MG63 (cell line): ENCODE measurements around the gene CELF1. TPM values are rescaled to one million over a fixed set of nuclear protein-coding genes. Genes with fewer than 3 reads are reported as not detected.
A peak's percentile ranks its signal among the peaks of the same experiment; 100 is the strongest.
"Not testable (repeated sequence)": the region's sequence is repeated elsewhere in the genome, so short reads cannot be mapped to it uniquely, and the experiment has no call there.

Experiments used
- DNase-seq: peaks from one replicate; pipeline ENCODE4 v3.0.0-alpha.2; 2020
- H3K27me3 ChIP-seq: fragments of 250-450 bp; sonication (Bioruptor Pico); 2 replicates; pipeline ENCODE4 v1.5.1; 2020; ENCODE audit warnings: mild to moderate bottlenecking, moderate library complexity
- H3K36me3 ChIP-seq: fragments of 250-450 bp; sonication (Bioruptor Pico); 2 replicates; pipeline ENCODE4 v1.5.1; 2020; ENCODE audit warnings: mild to moderate bottlenecking, moderate library complexity
- H3K4me3 ChIP-seq: fragments of 250-450 bp; sonication (Bioruptor Pico); 2 replicates; pipeline ENCODE4 v1.5.1; 2020; ENCODE audit warnings: mild to moderate bottlenecking, moderate library complexity
- H3K9me3 ChIP-seq: fragments of 250-450 bp; sonication (Bioruptor Pico); 2 replicates; pipeline ENCODE4 v1.5.1; 2020; ENCODE audit warnings: mild to moderate bottlenecking, moderate library complexity
- total RNA-seq: library from RNA; depleted of rRNA; stranded (reverse); fragments of >200 nt; shearing (Covaris generic); gene quantifications from 2 replicates; pipeline ENCODE4 v1.2.3, GENCODE V29; 2014; ENCODE audit warnings: low replicate concordance

The CELF1 gene
- total RNA-seq, 1 experiment from 2014 or later: 86.9 TPM

DNA sequence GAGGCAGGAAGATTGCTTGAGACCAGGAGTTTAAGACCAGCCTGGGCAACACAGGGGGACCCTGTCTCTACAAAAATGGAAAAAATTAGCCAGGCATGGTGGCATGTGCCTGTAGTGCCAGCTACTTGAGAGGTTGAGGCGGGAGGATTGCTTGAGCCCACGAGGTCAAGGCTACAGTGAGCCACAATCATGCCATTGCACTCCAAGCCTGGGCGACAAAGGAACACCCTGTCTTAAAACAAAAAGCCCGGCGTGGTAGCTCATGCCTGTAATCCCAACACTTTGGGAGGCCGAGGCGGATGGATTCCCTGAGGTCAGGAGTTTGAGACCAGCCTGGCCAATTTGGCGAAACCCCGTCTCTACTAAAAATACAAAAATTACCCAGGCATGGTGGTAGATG is 22.2 kb downstream of the CELF1 start:
- not testable (repeated sequence) for DNase-seq, H3K27me3 ChIP-seq

GRCh38 chr11:47529951-47530350 is 23.0 kb downstream of the CELF1 start:
- no peak for DNase-seq
- Histone ChIP-seq H3K9me3 (no peaks in the 10 kb centered on the region), H3K27me3 (no peaks in the 10 kb centered on the region), H3K36me3 (peaks cover 23% of the 10 kb centered on the region), H3K4me3 (no peak overlapping the region)

More for the DNA sequence above, 22.2 kb downstream of the CELF1 start:
- peaks cover 24% of the 10 kb centered on the region for H3K36me3 ChIP-seq
- not testable (repeated sequence) for H3K4me3 ChIP-seq, H3K9me3 ChIP-seq

GRCh38 chr11:47527186-47527585 is 25.7 kb downstream of the CELF1 start:
- H3K4me3 ChIP-seq: no peak overlapping the region
- H3K36me3 ChIP-seq: peaks cover 21% of the 10 kb centered on the region
- no peaks in the 10 kb centered on the region for H3K27me3 ChIP-seq
- DNase-seq: no peak
- no peaks in the 10 kb centered on the region for H3K9me3 ChIP-seq

GRCh38 chr11:47526032-47526431 is 26.9 kb downstream of the CELF1 start:
- H3K27me3 ChIP-seq, H3K9me3 ChIP-seq, DNase-seq, H3K4me3 ChIP-seq: not testable (repeated sequence)
- peaks cover 18% of the 10 kb centered on the region for H3K36me3 ChIP-seq

- no peaks in the 10 kb centered on the region for H3K9me3 ChIP-seq
- no peak overlapping the region for H3K4me3 ChIP-seq
- H3K27me3 ChIP-seq: no peaks in the 10 kb centered on the region
- H3K36me3 ChIP-seq: peaks cover 23% of the 10 kb centered on the region
- DNase-seq: no peak
These were observed 28.5 kb downstream of the CELF1 start for GRCh38 chr11:47524291-47524874.

DNA sequence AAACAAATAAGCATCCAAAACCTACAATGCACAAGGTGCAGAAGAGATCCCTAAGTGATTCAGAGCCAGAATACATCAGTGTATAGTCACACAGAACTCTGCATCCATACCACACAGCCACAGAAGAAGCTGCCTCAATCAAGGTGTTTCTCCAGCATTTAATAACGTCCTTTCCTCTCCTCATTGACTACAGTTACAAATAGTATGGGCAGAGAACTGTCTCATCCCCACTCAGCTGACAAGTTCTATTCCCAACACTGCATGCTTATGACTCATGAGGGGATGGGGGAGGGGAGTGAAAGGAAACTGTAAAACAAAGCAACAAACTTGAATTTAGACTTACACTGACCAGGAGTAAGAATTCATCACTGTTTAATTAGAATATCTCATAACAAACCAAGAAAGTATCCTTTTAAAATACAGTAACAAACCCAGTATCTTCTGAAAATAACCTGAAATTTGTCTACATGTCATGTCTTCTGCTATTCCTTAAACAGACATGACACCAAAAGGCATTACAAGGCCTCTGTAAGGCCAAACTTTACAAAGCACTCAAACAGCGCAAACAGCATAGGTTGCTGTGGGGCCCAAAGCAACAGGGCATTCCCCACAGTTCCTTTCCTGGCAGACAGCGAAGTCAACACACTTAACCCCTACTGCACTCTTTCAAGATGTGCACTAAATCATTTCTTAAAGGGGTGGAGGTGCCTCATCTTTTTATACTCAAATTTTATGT is 29.3 kb downstream of the CELF1 start:
- Histone ChIP-seq H3K27me3 (no peaks in the 10 kb centered on the region), H3K9me3 (no peaks in the 10 kb centered on the region), H3K4me3 (no peak overlapping the region), H3K36me3 (peaks cover 27% of the 10 kb centered on the region)
- peak; percentile 54 for DNase-seq

- no peaks in the 10 kb centered on the region for H3K27me3 ChIP-seq
- peaks cover 12% of the 10 kb centered on the region for H3K36me3 ChIP-seq
- H3K9me3 ChIP-seq: no peaks in the 10 kb centered on the region
- DNase-seq: no peak
- H3K4me3 ChIP-seq: no peak overlapping the region
These were observed 34.5 kb downstream of the CELF1 start for GRCh38 chr11:47518212-47518964.

GRCh38 chr11:47516984-47517853 is 35.7 kb downstream of the CELF1 start:
- Histone ChIP-seq H3K9me3 (no peaks in the 10 kb centered on the region), H3K27me3 (no peaks in the 10 kb centered on the region), H3K36me3 (peaks cover 12% of the 10 kb centered on the region), H3K4me3 (no peak overlapping the region)
- DNase-seq: no peak

GRCh38 chr11:47516155-47516554 is 36.8 kb downstream of the CELF1 start:
- Histone ChIP-seq H3K4me3 (no peak overlapping the region), H3K27me3 (no peaks in the 10 kb centered on the region), H3K36me3 (peaks cover 12% of the 10 kb centered on the region), H3K9me3 (no peaks in the 10 kb centered on the region)
- no peak for DNase-seq

DNA sequence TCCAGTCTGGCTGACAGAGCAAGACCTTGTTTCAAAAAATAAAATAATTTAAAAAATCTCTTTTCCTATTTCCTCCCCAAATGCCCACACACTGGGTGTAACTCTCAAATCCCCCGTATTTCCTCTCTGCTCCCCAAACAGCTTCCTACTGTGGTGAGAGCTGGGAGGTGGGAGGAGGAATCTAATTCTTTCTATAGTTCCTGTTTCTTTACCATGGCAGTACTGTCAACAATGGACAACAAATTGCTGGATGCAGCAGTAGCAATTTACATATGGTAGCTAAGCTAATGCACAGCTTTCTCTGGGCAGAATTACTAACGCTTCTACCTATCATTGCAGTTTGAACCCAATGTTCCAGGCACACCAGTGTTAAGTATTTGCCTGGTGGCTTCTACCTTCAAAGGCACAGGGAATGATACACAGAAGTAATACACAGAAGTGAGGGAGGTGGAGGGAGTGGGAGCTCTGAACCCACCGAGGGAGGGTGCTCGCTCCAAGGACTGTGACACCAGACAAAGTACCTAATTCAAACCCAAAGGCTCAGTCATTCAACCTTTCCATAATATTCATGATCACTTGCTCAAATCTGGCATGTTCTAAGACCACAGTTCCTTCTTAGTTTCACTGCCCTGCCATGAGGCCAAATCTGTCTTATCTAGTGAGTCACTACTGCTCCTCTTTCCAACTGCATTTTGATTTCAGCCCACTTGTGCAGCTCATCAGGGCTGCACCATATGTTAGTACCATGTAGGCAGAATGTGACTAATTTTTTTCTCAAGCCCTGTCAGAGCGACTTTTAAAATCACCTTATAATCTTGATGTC is 37.9 kb downstream of the CELF1 start:
- Histone ChIP-seq H3K9me3 (no peaks in the 10 kb centered on the region), H3K36me3 (peaks cover 11% of the 10 kb centered on the region), H3K27me3 (no peaks in the 10 kb centered on the region), H3K4me3 (no peak overlapping the region)
- peak; percentile 46 for DNase-seq

DNA sequence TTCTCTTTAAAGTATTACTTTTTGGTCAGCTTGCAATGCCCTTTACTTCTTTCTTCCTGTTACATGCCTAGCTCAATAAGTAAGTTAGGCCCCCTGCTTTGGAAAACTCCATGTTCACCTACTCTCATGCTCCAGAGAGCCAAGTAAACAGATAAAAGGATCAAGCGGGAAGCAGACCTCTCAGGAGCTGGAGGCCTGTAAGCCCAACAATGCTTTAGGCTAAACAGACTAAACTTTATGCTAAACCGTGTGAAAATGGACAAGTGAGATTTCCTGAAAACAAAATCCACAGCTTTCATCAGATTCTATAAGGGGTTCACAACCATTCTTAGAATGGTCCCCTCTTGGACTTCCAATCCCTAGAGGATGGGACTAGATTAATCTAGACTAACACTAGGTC is 40.2 kb downstream of the CELF1 start:
- no peak for DNase-seq
- H3K9me3 ChIP-seq: no peaks in the 10 kb centered on the region
- no peak overlapping the region for H3K4me3 ChIP-seq
- peaks cover 7% of the 10 kb centered on the region for H3K36me3 ChIP-seq
- H3K27me3 ChIP-seq: no peaks in the 10 kb centered on the region

DNA sequence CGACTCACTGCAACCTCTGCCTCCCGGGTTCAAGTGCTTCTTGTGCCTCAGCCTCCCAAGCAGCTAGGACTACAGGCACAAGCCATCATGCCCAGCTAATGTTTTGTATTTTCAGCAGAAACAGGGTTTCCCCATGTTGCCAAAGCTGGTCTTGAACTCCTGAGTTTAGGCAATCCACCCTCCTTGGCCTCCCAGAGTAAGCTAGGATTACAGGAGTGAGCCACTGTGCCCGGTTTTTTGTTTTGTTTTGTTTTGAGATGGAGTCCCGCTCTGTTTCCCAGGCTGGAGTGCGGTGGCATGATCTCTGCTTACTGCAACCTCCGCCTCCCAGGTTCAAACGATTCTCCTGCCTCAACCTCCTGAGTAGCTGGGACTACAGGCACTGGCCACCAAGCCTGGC is 41.0 kb downstream of the CELF1 start:
- Histone ChIP-seq H3K9me3 (no peaks in the 10 kb centered on the region), H3K27me3 (no peaks in the 10 kb centered on the region), H3K4me3 (no peak overlapping the region), H3K36me3 (peaks cover 9% of the 10 kb centered on the region)
- DNase-seq: no peak

DNA sequence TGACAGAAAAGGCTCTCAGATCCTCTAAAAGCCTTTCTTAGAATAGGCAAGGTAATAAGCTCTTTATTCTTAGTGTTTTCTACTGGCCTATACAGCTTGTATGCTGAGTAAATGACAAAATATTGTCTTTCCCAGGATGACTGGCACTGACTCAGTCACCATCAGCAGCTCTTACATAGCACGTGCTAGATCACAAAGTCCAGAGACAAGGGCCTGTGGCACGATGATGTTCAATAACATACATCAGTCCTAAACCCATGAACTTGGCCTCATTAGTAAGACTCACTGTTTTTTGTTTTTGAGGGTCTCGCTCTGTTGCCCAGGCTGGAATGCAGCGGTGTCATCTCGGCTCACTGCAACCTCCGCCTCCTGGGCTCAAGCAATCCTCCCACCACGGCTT is 42.7 kb downstream of the CELF1 start:
- DNase-seq: no peak
- H3K4me3 ChIP-seq: no peak overlapping the region
- no peaks in the 10 kb centered on the region for H3K9me3 ChIP-seq
- H3K36me3 ChIP-seq: peaks cover 13% of the 10 kb centered on the region
- H3K27me3 ChIP-seq: no peaks in the 10 kb centered on the region

DNA sequence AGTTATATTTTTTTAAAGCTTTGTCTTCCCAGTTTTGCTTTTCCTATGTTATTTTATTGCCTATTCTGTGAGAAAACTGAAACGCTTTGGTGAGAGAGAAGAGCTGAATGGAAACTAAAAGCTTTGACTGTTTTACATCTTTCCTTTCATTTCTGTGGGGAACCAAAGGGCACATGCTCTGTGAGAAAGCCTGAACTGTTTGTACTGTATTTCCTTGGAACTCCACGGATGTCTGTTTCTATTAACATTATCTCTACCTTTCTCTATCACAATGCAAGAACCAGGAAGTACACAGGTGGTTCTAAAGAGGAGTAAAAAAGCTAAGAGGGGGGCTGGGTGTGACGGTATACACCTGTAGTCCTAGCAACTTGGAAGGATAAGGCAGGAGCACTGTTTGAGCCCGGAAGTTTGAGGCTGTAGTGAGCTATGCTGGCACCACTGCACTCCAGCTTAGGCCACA is 43.8 kb downstream of the CELF1 start:
- Histone ChIP-seq H3K4me3 (no peak overlapping the region), H3K27me3 (no peaks in the 10 kb centered on the region), H3K9me3 (no peaks in the 10 kb centered on the region), H3K36me3 (peaks cover 13% of the 10 kb centered on the region)
- DNase-seq: no peak

DNA sequence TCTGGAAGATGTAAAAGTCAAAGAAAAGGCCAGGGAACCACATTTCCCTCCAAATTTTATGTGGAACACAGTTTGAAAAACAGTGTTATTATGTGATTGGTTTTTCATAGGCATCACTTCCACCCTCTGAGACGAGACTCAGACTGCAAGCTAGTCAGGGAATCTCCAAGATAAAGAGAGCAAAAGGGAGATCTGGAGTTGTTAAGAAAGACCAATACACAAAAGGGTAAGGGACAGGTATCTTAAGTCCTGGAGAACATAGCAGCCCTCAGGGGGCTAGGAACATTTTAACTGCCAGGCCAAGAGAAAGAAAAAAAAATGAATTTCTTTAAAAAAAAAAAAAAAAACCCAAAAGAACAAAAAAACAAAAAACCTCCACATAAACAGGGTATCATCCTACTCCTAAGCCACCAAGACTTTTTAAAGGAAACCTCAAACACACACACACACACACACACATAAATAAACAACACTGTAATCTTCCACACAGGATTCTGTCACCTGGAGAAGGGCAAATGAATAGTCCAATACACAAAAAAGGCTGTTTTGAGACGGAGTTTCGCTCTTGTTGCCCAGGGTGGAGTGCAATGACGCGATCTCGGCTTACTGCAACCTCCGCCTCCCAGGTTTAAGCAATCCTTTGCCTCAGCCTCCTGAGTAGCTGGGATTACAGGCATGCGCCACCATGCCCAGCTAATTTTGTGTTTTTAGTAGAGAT is 44.5 kb downstream of the CELF1 start:
- H3K27me3 ChIP-seq: no peaks in the 10 kb centered on the region
- no peak for DNase-seq
- H3K9me3 ChIP-seq: no peaks in the 10 kb centered on the region
- no peak overlapping the region for H3K4me3 ChIP-seq
- H3K36me3 ChIP-seq: peaks cover 19% of the 10 kb centered on the region
